AG04450 (cell line): Measurements from ENCODE around the gene CARF. TPM values are rescaled to one million over a fixed set of nuclear protein-coding genes. Genes with fewer than 3 reads are reported as not detected.
"Not testable (repeated sequence)": the region's sequence is repeated elsewhere in the genome, so short reads cannot be mapped to it uniquely, and the experiment has no call there.

ENCODE experiments used
- CTCF ChIA-PET: fragments of 300-600, 350-600 bp; formaldehyde crosslinking; extraction: SDS; loops from one replicate; lab custom pipeline; 2022; ENCODE audit warnings: antibody characterized with exemption, inconsistent platforms; lab: Charles Lee
- POLR2A ChIA-PET: fragments of 350-600 bp; formaldehyde crosslinking; extraction: SDS; loops from one replicate; lab custom pipeline; 2021; ENCODE audit warnings: antibody characterized with exemption, inconsistent platforms; lab: Yijun Ruan, JAX
- DNase-seq: peaks from one replicate; pipeline ENCODE4 v3.0.0-alpha.2; 2011; ENCODE audit warnings: low read depth, low spot score
- H3K27ac ChIP-seq: one replicate; pipeline ENCODE4 v1.5.1; 2012; ENCODE audit warnings: low read depth, low read length, control low read depth
- H3K27me3 ChIP-seq: one replicate; pipeline ENCODE4 v1.6.0; 2012; ENCODE audit warnings: low read length; ENCODE audit not compliant: control insufficient read depth, insufficient read depth
- H3K4me3 ChIP-seq: 2 replicates; pipeline ENCODE4 v1.5.1; 2011; ENCODE audit warnings: mild to moderate bottlenecking, low read depth, low read length, control low read depth
- H3K9me3 ChIP-seq: 2 replicates; pipeline ENCODE4 v1.5.1; 2012; ENCODE audit warnings: low read length; ENCODE audit not compliant: control insufficient read depth, insufficient read depth
- polyA plus RNA-seq: library from polyadenylated mRNA; depleted of rRNA; stranded (reverse); fragments of >200 nt; gene quantifications from 2 replicates; pipeline ENCODE4 v1.2.3, GENCODE V29; 2011
- TF ChIP-seq, protein P1 (sequence below): IDR thresholded peaks from 2 replicates; pipeline ENCODE4 v1.5.1; 2011; ENCODE audit warnings: low read depth, low read length, control low read depth, inconsistent platforms

Gene CARF
- polyA plus RNA-seq, 1 experiment: 7.5 TPM

DNA sequence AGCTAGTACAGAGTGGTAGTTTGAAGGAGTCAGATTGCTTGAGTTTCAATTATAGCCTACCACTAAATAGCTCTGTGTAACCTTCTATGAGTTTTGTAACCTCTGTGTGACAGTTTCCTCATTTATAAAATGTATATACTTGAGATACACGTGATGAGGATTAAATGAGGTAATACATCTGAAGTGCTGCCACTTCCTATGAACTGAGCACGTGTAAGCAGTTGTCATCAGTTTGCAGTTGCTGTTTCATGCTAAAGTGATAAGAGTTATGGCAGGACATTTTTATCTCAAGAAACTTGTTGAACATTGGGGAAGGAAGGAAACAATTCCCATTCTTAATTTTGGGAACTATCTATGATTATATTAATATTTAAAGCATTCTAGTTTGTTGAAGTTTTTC is 38.5 kb downstream of the CARF start:
- no peak for DNase-seq
- no peak overlapping the region for H3K4me3 ChIP-seq
- no peak overlapping the region for H3K27ac ChIP-seq
- ChIA-PET POLR2A (no interaction called here), CTCF (interaction anchor here (1.0 kb wide), 1 partner anchor 39 kb away, joined by 3 read pairs; the partner anchor contains the start of genes CARF and WDR12)
- no peaks in the 10 kb centered on the region for H3K9me3 ChIP-seq
- no peaks in the 10 kb centered on the region for H3K27me3 ChIP-seq
- TF ChIP-seq, protein P1, sequence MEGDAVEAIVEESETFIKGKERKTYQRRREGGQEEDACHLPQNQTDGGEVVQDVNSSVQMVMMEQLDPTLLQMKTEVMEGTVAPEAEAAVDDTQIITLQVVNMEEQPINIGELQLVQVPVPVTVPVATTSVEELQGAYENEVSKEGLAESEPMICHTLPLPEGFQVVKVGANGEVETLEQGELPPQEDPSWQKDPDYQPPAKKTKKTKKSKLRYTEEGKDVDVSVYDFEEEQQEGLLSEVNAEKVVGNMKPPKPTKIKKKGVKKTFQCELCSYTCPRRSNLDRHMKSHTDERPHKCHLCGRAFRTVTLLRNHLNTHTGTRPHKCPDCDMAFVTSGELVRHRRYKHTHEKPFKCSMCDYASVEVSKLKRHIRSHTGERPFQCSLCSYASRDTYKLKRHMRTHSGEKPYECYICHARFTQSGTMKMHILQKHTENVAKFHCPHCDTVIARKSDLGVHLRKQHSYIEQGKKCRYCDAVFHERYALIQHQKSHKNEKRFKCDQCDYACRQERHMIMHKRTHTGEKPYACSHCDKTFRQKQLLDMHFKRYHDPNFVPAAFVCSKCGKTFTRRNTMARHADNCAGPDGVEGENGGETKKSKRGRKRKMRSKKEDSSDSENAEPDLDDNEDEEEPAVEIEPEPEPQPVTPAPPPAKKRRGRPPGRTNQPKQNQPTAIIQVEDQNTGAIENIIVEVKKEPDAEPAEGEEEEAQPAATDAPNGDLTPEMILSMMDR: no peak

DNA sequence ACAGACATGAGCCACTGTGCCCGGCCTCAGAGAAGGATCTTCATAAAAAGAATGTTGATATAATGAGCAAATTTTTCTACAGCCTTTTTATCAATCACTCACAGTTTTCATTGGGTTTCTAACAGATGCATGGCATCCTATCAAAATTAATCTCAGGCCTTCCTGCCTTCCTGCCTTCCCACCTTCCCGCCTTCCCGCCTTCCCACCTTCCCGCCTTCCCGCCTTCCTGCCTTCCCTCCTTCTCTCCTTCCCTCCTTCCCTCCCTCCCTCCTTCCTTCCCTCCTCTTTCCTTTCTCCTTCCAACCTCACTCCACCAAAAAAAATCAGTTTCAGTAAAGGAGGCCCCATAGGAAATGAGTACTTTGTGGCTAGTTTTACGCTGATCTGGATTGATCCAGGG is 48.4 kb downstream of the CARF start:
- Histone ChIP-seq H3K4me3 (no peak overlapping the region), H3K9me3 (no peaks in the 10 kb centered on the region), H3K27me3 (no peaks in the 10 kb centered on the region), H3K27ac (no peak overlapping the region)
- TF ChIP-seq, protein P1: no peak
- DNase-seq: no peak
- ChIA-PET CTCF (no interaction called here), POLR2A (no interaction called here)

GRCh38 chr2:202963712-202964111 is 51.6 kb downstream of the CARF start:
- DNase-seq: no peak
- Histone ChIP-seq H3K27me3 (no peaks in the 10 kb centered on the region), H3K27ac (no peak overlapping the region), H3K4me3 (no peak overlapping the region), H3K9me3 (no peaks in the 10 kb centered on the region)
- ChIA-PET POLR2A (no interaction called here), CTCF (no interaction called here)
- TF ChIP-seq, protein P1: no peak

DNA sequence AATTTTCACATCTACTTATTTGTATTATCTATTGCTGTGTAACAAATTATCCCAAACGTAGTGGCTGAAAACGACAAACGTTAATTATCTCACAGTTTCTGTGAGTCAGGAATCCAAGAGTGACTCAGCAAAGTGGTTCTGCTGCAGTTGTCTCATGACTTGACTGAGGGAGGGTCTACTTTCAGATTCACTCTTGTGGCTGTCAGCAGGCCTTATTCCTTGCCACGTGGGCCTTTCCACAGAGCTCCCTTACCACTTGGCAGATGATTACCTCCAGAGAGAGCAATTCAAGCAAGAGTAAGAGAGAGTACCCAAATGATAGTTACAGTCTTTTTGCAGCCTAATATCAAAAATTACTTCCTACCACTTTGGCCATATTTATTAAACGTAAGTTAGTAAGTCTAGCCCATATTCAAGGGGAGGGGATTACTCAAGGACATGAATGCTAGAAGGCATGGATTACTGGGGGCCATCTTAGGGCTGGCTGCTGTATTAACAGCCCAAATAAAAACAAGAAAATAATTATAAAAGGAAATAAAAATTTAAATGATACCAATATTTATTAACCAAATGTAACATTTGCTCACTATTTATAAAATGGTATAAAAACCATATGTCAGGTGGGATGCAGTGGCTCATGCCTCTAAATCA is 53.9 kb downstream of the CARF start:
- TF ChIP-seq, protein P1: no peak
- POLR2A ChIA-PET: no interaction called here
- CTCF ChIA-PET: no interaction called here
- no peak overlapping the region for H3K27ac ChIP-seq
- H3K27me3 ChIP-seq: no peaks in the 10 kb centered on the region
- H3K9me3 ChIP-seq: no peaks in the 10 kb centered on the region
- peak; percentile 15 for DNase-seq
- no peak overlapping the region for H3K4me3 ChIP-seq

- CTCF ChIA-PET: interaction anchor here (0.9 kb wide), 1 partner anchor 37 kb away, joined by 3 read pairs; no protein-coding TSS in a partner anchor
- H3K4me3 ChIP-seq, H3K27me3 ChIP-seq, POLR2A ChIA-PET, H3K27ac ChIP-seq, H3K9me3 ChIP-seq, DNase-seq: not testable (repeated sequence)
These were observed 57.3 kb downstream of the CARF start for GRCh38 chr2:202969404-202969803.
